Measurements from ENCODE around the gene BRPF1.
A peak's percentile ranks its signal among the peaks of the same experiment; 100 is the strongest.

BRPF1 gene

DNA sequence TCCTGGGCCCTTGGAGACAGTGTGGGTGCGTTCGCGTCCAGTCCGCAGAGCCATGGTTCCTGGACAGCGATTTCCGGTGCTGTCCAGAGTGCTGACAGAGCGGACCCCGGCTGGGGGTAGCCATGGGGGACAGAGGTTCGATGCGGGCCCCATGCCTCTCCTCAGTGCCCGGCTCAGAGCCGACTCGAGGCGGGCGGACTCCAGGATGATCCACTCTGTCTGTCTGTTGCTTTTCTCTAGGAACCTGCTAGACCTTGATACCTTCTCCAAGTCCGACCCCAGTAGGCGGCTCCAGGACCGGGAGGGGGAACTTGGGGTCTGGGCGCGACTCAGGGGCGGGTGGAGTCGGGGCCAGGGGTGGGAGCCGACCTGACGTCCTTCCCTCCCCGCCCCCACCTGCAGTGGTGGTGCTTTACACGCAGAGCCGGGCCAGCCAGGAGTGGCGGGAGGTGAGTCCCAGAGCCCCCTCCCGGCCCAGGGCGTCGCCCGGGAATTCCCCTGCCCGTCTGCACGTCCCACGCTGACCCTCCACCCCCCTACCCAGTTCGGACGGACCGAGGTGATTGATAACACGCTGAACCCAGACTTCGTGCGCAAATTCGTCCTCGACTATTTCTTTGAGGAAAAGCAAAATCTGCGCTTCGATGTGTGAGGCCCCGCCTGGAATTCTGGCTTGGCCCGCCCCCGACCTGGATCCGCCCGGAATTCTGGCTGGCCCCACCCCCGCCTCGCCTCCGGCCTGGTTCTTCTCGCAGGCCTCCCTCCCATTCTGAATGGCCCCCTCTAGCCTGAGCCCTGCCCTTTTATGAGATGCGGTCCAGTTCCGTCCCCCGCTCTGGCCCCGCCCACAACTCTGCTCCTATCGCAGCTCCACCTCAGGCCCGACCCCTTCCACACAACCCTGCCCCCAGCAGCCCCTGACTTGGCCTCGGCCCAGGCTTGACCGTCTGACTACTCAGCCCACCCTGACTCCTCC, 26.9 kb upstream of the BRPF1 start:
- TF ChIP-seq YY1 (IDR thresholded peaks at IDR 0.05; ENCODE audit: low read depth) (peak; percentile 74), FOXM1 (IDR thresholded peaks at IDR 0.05; ENCODE audit: borderline replicate concordance, low read depth) (no peak), CREB1 (IDR thresholded peaks at IDR 0.05; ENCODE audit: low read depth) (no peak), TEAD4 (IDR thresholded peaks at IDR 0.05) (0 out of 2 replicates have a peak, but pooled peaks have one; percentile 45), CEBPB (IDR thresholded peaks at IDR 0.05) (no peak), EP300 (IDR thresholded peaks at IDR 0.05; ENCODE audit: borderline replicate concordance) (no peak), NFIC (IDR thresholded peaks at IDR 0.05) (no peak), TAF1 (IDR thresholded peaks at IDR 0.05; ENCODE audit: low read depth) (no peak), ZBTB7A (IDR thresholded peaks at IDR 0.05; ENCODE audit: low read depth) (peak; percentile 95)
- TF ChIP-seq, protein P1, sequence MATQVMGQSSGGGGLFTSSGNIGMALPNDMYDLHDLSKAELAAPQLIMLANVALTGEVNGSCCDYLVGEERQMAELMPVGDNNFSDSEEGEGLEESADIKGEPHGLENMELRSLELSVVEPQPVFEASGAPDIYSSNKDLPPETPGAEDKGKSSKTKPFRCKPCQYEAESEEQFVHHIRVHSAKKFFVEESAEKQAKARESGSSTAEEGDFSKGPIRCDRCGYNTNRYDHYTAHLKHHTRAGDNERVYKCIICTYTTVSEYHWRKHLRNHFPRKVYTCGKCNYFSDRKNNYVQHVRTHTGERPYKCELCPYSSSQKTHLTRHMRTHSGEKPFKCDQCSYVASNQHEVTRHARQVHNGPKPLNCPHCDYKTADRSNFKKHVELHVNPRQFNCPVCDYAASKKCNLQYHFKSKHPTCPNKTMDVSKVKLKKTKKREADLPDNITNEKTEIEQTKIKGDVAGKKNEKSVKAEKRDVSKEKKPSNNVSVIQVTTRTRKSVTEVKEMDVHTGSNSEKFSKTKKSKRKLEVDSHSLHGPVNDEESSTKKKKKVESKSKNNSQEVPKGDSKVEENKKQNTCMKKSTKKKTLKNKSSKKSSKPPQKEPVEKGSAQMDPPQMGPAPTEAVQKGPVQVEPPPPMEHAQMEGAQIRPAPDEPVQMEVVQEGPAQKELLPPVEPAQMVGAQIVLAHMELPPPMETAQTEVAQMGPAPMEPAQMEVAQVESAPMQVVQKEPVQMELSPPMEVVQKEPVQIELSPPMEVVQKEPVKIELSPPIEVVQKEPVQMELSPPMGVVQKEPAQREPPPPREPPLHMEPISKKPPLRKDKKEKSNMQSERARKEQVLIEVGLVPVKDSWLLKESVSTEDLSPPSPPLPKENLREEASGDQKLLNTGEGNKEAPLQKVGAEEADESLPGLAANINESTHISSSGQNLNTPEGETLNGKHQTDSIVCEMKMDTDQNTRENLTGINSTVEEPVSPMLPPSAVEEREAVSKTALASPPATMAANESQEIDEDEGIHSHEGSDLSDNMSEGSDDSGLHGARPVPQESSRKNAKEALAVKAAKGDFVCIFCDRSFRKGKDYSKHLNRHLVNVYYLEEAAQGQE (IDR thresholded peaks at IDR 0.05; ENCODE audit: low read depth): peak; percentile 100
- TF ChIP-seq, protein P2, sequence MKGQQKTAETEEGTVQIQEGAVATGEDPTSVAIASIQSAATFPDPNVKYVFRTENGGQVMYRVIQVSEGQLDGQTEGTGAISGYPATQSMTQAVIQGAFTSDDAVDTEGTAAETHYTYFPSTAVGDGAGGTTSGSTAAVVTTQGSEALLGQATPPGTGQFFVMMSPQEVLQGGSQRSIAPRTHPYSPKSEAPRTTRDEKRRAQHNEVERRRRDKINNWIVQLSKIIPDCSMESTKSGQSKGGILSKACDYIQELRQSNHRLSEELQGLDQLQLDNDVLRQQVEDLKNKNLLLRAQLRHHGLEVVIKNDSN (IDR thresholded peaks at IDR 0.05): no peak
- TF ChIP-seq, protein P3, sequence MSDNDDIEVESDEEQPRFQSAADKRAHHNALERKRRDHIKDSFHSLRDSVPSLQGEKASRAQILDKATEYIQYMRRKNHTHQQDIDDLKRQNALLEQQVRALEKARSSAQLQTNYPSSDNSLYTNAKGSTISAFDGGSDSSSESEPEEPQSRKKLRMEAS (IDR thresholded peaks at IDR 0.05): peak; percentile 61

DNA sequence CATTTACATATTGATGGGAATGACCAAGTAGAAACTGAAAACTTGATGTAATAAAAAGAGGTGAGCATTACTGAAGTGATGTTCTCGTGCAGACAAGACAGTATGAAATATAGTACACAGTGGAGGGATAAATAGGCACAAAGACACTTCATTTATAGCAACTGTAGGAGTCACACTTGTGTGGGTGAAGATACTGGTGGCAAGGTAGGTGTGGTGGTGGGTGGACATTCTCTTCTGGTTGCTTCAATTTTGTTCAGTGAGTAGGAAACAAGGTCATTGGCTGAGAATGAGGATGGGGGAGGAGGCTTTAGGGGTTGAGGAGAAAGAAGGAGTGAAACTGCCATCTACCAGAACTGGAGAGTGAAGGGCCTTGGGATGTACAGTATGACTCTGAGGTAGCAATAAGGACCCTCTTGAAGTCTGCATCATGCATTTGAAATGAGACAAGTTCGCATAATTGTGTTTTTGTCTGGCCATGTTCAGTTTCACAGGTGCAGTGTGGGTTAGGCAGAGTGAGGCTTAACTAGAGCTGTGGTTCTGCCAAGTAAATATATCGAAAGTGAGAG, 21.3 kb upstream of the BRPF1 start:
- TF ChIP-seq, protein P1 (IDR thresholded peaks at IDR 0.05; ENCODE audit: low read depth): no peak
- TF ChIP-seq TAF1 (IDR thresholded peaks at IDR 0.05; ENCODE audit: low read depth): no peak
- TF ChIP-seq, protein P3 (IDR thresholded peaks at IDR 0.05): no peak
- TF ChIP-seq, protein P2 (IDR thresholded peaks at IDR 0.05): no peak
- TF ChIP-seq ZBTB7A (IDR thresholded peaks at IDR 0.05; ENCODE audit: low read depth): no peak
- no peak for TF ChIP-seq EGR1 (IDR thresholded peaks at IDR 0.05)
- TF ChIP-seq CEBPB (IDR thresholded peaks at IDR 0.05): no peak
- no peak for TF ChIP-seq EP300 (IDR thresholded peaks at IDR 0.05; ENCODE audit: borderline replicate concordance)
- no peak for TF ChIP-seq TCF12 (IDR thresholded peaks at IDR 0.05; ENCODE audit: low read depth)
- no peak for TF ChIP-seq RAD21 (IDR thresholded peaks at IDR 0.05; ENCODE audit: low read depth)
- no peak for TF ChIP-seq TEAD4 (IDR thresholded peaks at IDR 0.05)
- no peak for TF ChIP-seq FOXM1 (IDR thresholded peaks at IDR 0.05; ENCODE audit: borderline replicate concordance, low read depth)
- TF ChIP-seq YY1 (IDR thresholded peaks at IDR 0.05; ENCODE audit: low read depth): no peak
- TF ChIP-seq CREB1 (IDR thresholded peaks at IDR 0.05; ENCODE audit: low read depth): no peak
- TF ChIP-seq NFIC (IDR thresholded peaks at IDR 0.05): no peak

DNA sequence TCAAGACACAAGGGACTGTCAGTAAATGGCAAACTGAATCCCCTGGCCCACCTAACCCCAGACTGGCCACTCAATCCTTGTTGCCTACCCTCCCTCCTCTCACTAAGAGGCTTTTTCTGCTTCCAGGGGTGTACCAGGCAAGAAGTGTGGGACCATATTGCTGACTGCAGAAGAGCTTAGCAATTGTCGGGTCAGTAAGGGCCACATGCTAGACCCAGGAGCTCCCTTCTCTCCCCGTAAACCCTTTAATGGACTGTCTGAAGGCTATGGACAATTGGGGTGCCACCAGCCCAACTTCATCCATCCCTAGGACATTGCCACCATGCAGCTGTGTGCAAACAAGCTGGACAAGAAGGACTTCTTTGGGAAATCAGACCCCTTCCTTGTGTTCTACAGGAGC, 19.1 kb upstream of the BRPF1 start:
- TF ChIP-seq, protein P3 (IDR thresholded peaks at IDR 0.05): no peak
- no peak for TF ChIP-seq EP300 (IDR thresholded peaks at IDR 0.05; ENCODE audit: borderline replicate concordance)
- TF ChIP-seq, protein P1 (IDR thresholded peaks at IDR 0.05; ENCODE audit: low read depth): no peak
- TF ChIP-seq TEAD4 (IDR thresholded peaks at IDR 0.05): no peak
- no peak for TF ChIP-seq RAD21 (IDR thresholded peaks at IDR 0.05; ENCODE audit: low read depth)
- TF ChIP-seq CEBPB (IDR thresholded peaks at IDR 0.05): no peak
- no peak for TF ChIP-seq CREB1 (IDR thresholded peaks at IDR 0.05; ENCODE audit: low read depth)
- TF ChIP-seq, protein P2 (IDR thresholded peaks at IDR 0.05): no peak
- TF ChIP-seq ZBTB7A (IDR thresholded peaks at IDR 0.05; ENCODE audit: low read depth): no peak
- no peak for TF ChIP-seq TCF12 (IDR thresholded peaks at IDR 0.05; ENCODE audit: low read depth)
- no peak for TF ChIP-seq FOXM1 (IDR thresholded peaks at IDR 0.05; ENCODE audit: borderline replicate concordance, low read depth)
- TF ChIP-seq NFIC (IDR thresholded peaks at IDR 0.05): no peak
- no peak for TF ChIP-seq YY1 (IDR thresholded peaks at IDR 0.05; ENCODE audit: low read depth)
- TF ChIP-seq TAF1 (IDR thresholded peaks at IDR 0.05; ENCODE audit: low read depth): no peak
- no peak for TF ChIP-seq EGR1 (IDR thresholded peaks at IDR 0.05)

Data from Ishikawa (cell line).